Natural killer cell (primary cell): ENCODE data around the gene TPRA1. TPM values are rescaled to one million over a fixed set of nuclear protein-coding genes. Genes with fewer than 3 reads are reported as not detected.
A peak's percentile ranks its signal among the peaks of the same experiment; 100 is the strongest.

Experiments used
- ATAC-seq, 3 donors: fragments of 150-1000 bp in 2 of 3; fragments of 200-7000 bp in 1 of 3; cut with Tn5 transposase; 1 replicate in 1 of 3; 2 replicates in 2 of 3; pipeline ENCODE4 v1.10.0; 2021; ENCODE audit warnings: mild to moderate bottlenecking in 2 of 3, moderate library complexity in 2 of 3
- DNase-seq, 2 donors: peaks; one replicate each; pipeline versions ENCODE4 v3.0.0 to v3.0.0-alpha.2; 2013 to 2021; ENCODE audit warnings: mixed read lengths in 1 of 2
- H3K27ac ChIP-seq: one replicate; pipeline ENCODE4 v1.5.1; 2013; ENCODE audit warnings: mild to moderate bottlenecking, low read length
- H3K27me3 ChIP-seq: one replicate; pipeline ENCODE4 v1.6.1; 2013; ENCODE audit warnings: low read length; ENCODE audit not compliant: control insufficient read depth, insufficient read depth
- H3K36me3 ChIP-seq: one replicate; pipeline ENCODE4 v1.6.1; 2013; ENCODE audit warnings: low read length; ENCODE audit not compliant: control insufficient read depth, insufficient read depth
- H3K4me1 ChIP-seq: one replicate; pipeline ENCODE4 v1.6.1; 2013; ENCODE audit warnings: low read length; ENCODE audit not compliant: control insufficient read depth, insufficient read depth
- H3K4me3 ChIP-seq: one replicate; pipeline ENCODE4 v1.5.1; 2013; ENCODE audit warnings: low read length
- H3K9me3 ChIP-seq: one replicate; pipeline ENCODE4 v1.6.1; 2013; ENCODE audit warnings: low read length; ENCODE audit not compliant: control insufficient read depth, insufficient read depth
- H3K27ac Mint-ChIP-seq, 2 donors: one replicate each; pipeline ENCODE4 v1.8.0; 2022; ENCODE audit warnings: mild to moderate bottlenecking in 2 of 2, mixed read lengths in 2 of 2, moderate library complexity in 1 of 2
- H3K27me3 Mint-ChIP-seq, 2 donors: one replicate each; pipeline ENCODE4 v1.8.0; 2022; ENCODE audit warnings: low read depth in 2 of 2, mixed read lengths in 2 of 2
- H3K36me3 Mint-ChIP-seq: one replicate; pipeline ENCODE4 v1.8.0; 2022; ENCODE audit warnings: mixed read lengths
- H3K4me1 Mint-ChIP-seq, 2 donors: one replicate each; pipeline ENCODE4 v1.8.0; 2022; ENCODE audit warnings: mixed read lengths in 2 of 2
- H3K4me3 Mint-ChIP-seq: one replicate; pipeline ENCODE4 v1.8.0; 2022; ENCODE audit warnings: mild to moderate bottlenecking, moderate library complexity, mixed read lengths
- H3K9me3 Mint-ChIP-seq, 2 donors: one replicate each; pipeline ENCODE4 v1.8.0; 2022; ENCODE audit warnings: mixed read lengths in 2 of 2
- WGBS: methylation state at CpG from one replicate; pipeline ENCODE4 v1.1.7; 2013; ENCODE audit warnings: missing lambda C conversion rate; ENCODE audit not compliant: insufficient coverage; 5-methylcytosine and 5-hydroxymethylcytosine counted together
- intact Hi-C: fragments of 100-400 bp; cut with micrococcal nuclease; formaldehyde crosslinking; loops from one replicate; pipeline ENCODE4 v1.14.2; 2022
- total RNA-seq, 4 donors: library from RNA; stranded (reverse); fragments of 120-200 nt in 1 of 4; gene quantifications; one replicate each; pipeline versions ENCODE4 v1.2.3 to v1.2.4, GENCODE V29; 2013 to 2022
- TF ChIP-seq, protein P1 (sequence below): fragments of 200-600 bp; IDR thresholded peaks from one replicate; pipeline ENCODE4 v1.8.0; 2022; ENCODE audit warnings: antibody characterized with exemption

The TPRA1 gene
- total RNA-seq, 3 donors from 2014 or later (not counting 1 experiment from before 2014, with no cell fraction given), result 15.4 to 22.7 (median 22.1) TPM

DNA sequence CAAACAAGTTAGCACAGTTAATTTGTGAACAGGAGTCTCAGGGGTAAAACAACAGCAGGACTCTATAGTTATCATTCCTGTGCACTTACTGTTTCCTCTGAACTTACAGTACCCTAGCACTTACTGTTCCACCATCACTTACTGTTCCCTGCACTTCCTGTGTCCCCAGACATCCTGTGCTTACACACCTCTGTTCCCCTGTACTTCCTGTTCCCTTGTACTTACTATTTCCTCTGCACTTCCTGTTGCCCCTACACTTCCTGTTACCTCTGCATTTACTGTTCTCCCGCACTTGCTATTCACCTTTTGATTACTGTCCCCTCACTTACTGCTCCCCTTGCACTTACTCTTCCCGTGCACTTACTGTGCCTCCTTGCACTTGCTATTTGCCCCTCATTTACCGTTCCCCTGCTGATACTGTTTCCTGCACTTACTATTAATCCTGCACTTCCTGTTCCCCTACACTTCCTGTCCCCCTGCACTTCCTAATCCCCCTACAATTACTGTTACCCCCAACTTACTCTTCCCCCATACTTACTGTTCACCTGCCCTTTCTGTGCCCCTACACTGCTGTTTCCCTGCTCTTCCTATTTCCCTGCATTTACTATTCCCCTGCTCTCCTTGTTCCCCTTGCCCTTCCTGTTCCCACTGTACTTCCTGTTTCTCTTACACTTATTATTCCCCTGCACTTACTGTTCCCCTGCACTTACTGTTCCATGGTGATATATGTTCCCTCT lies 30.3 kb downstream of the TPRA1 start:
- Mint-ChIP-seq H3K27ac (peak overlapping the region in 1 of 2 donors; percentile 14), H3K4me3 (no peak overlapping the region), H3K4me1 (peaks cover 18 to 21% of the 10 kb centered on the region in 2 donors), H3K9me3 (peaks cover 10 to 15% of the 10 kb centered on the region in 2 donors), H3K27me3 (peaks cover 0 to 3% of the 10 kb centered on the region in 2 donors), H3K36me3 (no peaks in the 10 kb centered on the region)
- WGBS, result 65% methylated on average over 3 of the region's 3 CpGs
- DNase-seq (no peak), ATAC-seq (no peak)
- Histone ChIP-seq H3K27ac (no peak overlapping the region), H3K4me1 (no peaks in the 10 kb centered on the region), H3K4me3 (no peak overlapping the region), H3K27me3 (no peaks in the 10 kb centered on the region), H3K9me3 (peaks cover 11% of the 10 kb centered on the region), H3K36me3 (no peaks in the 10 kb centered on the region)
- intact Hi-C loops, result no loop called here
- TF ChIP-seq, protein P1, sequence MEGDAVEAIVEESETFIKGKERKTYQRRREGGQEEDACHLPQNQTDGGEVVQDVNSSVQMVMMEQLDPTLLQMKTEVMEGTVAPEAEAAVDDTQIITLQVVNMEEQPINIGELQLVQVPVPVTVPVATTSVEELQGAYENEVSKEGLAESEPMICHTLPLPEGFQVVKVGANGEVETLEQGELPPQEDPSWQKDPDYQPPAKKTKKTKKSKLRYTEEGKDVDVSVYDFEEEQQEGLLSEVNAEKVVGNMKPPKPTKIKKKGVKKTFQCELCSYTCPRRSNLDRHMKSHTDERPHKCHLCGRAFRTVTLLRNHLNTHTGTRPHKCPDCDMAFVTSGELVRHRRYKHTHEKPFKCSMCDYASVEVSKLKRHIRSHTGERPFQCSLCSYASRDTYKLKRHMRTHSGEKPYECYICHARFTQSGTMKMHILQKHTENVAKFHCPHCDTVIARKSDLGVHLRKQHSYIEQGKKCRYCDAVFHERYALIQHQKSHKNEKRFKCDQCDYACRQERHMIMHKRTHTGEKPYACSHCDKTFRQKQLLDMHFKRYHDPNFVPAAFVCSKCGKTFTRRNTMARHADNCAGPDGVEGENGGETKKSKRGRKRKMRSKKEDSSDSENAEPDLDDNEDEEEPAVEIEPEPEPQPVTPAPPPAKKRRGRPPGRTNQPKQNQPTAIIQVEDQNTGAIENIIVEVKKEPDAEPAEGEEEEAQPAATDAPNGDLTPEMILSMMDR, result no peak

DNA sequence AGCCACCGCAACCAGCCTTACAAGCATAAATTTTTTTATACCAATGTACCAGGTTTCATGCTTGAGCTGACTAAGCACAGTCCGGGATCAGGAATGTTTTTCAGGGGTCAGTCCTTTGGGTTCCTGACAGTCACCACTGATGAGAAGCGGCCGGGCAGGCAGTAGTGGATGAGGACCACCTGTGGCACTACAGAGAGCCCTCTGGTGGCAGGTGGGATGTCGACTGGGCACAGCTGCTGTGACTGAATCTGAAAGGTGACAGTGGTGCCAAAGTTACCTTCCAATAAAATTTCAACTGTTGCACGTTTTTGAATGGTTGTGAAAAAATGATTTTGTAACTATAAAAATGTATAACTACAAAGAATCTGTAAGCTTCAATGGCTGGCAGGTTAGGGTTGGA lies 34.0 kb downstream of the TPRA1 start:
- no peaks in the 10 kb centered on the region for H3K36me3 ChIP-seq
- H3K9me3 Mint-ChIP-seq, result peaks cover 9 to 10% of the 10 kb centered on the region in 2 donors
- no peak overlapping the region for H3K27ac ChIP-seq
- H3K4me1 Mint-ChIP-seq, result peaks cover 6 to 10% of the 10 kb centered on the region in 2 donors
- H3K4me1 ChIP-seq, result no peaks in the 10 kb centered on the region
- intact Hi-C loops, result no loop called here
- no peaks in the 10 kb centered on the region for H3K27me3 ChIP-seq
- ATAC-seq (no peak), DNase-seq (no peak)
- no peak overlapping the region for H3K27ac Mint-ChIP-seq
- H3K36me3 Mint-ChIP-seq, result no peaks in the 10 kb centered on the region
- H3K4me3 ChIP-seq, result no peak overlapping the region
- TF ChIP-seq, protein P1, result no peak
- no peak overlapping the region for H3K4me3 Mint-ChIP-seq
- H3K9me3 ChIP-seq, result peaks cover 11% of the 10 kb centered on the region
- 79% methylated on average over 6 of the region's 6 CpGs for WGBS
- H3K27me3 Mint-ChIP-seq, result peaks cover 0 to 10% of the 10 kb centered on the region in 2 donors

DNA sequence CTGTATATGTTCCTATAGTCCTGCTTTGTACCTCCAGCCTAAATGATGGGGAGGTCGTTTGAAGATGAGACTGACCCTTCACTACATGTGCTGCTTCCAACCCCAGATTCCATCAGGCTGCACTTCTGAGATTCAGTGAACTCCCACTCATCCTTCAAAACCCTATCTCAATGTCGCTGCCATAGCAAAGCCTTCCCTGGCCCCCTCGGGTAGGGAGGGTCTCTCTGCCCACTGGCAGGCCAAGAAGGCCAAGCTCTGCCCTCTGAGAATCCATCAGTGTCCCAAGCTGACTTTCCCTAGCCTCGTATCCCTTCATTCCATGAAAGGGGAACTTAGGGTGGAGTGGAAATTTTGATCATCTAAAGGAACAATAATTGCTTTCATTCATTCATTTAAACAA lies 35.4 kb downstream of the TPRA1 start:
- no peaks in the 10 kb centered on the region for H3K36me3 ChIP-seq
- ATAC-seq (no peak), DNase-seq (no peak)
- Mint-ChIP-seq H3K36me3 (no peaks in the 10 kb centered on the region), H3K9me3 (peaks cover 4 to 5% of the 10 kb centered on the region in 2 donors), H3K4me3 (no peak overlapping the region), H3K27me3 (peaks cover 0 to 12% of the 10 kb centered on the region in 2 donors), H3K27ac (no peak overlapping the region), H3K4me1 (peaks cover 3 to 4% of the 10 kb centered on the region in 2 donors)
- H3K27me3 ChIP-seq, result no peaks in the 10 kb centered on the region
- 89% methylated on average over 3 of the region's 4 CpGs for WGBS
- intact Hi-C loops, result no loop called here
- TF ChIP-seq, protein P1, result no peak
- no peaks in the 10 kb centered on the region for H3K4me1 ChIP-seq
- no peak overlapping the region for H3K27ac ChIP-seq
- H3K4me3 ChIP-seq, result no peak overlapping the region
- H3K9me3 ChIP-seq, result peaks cover 8% of the 10 kb centered on the region
